ACHN (cell line): Measurements from ENCODE around the gene CCDC134.

ENCODE experiments used
- DNase-seq: peaks from one replicate; pipeline ENCODE4 v3.0.0-alpha.2; 2015
- in situ Hi-C: cut with HindIII; loops from 2 replicates; pipeline ENCODE4 v1.10.0; 2017; ENCODE audit warnings: low sequenced_read_pairs, low pct_ligation_motif_present, low pct_unique_long_range_greater_than_20kb

The CCDC134 gene

DNA sequence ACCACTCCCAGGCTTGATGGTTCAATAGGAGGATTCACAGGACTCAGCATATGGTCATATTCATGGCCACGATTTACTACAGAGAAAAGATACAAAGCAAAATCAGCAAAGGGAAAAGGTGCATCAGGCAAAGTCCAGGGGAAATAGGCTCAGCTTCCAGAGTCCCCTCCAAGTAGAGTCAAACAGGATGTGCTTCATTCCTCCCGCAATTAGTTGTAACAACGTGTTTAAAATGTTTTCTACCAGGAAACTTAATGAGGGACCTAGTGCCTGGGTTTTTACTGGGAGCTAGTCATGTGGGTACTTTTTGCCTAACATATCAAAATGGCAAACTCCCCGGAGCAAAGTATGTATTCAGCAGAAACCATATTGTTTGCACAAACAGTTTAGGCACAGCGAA lies 17.5 kb downstream of the CCDC134 start:
- in situ Hi-C loops, result no loop called here
- no peak for DNase-seq

DNA sequence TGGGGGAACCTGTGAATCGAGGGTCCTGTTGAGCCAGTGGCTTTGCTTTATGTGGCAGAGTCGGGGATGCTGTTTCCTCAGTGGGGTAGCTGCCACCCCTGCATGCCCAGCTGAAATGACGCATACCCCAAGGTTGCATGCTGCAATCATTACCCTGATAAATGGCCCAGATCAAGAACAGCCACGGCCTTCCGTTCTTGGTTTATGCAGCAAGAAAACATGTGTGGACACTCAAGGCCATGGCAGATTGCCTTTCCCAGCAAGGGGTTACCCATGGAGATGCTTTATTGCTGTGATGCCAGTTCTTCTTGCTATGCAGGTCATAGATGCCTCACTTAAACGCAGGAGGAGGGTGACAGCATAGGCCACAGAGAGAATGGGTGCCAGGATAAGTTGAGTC lies 18.1 kb downstream of the CCDC134 start:
- in situ Hi-C loops, result no loop called here
- no peak for DNase-seq

DNA sequence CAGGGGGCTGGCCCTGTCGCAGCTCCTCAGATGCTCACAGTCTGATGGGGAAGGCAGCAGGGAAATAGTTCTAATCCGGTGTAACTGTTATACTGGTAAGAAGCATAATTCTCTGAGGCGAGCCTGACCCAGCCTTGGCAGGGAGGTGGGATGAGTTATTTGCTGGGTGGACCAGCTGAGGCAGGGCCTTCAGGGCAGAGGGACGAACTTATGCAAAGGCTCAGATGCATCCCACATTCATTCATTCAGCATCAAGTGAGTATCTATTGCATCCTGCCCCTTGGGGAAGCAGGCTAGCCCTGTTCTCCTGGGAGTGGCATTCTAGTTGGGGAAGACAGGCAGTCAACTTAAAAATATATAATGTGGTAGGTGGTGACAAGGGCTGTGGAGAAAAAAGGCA lies 18.8 kb downstream of the CCDC134 start:
- in situ Hi-C loops, result no loop called here
- DNase-seq, result no peak

DNA sequence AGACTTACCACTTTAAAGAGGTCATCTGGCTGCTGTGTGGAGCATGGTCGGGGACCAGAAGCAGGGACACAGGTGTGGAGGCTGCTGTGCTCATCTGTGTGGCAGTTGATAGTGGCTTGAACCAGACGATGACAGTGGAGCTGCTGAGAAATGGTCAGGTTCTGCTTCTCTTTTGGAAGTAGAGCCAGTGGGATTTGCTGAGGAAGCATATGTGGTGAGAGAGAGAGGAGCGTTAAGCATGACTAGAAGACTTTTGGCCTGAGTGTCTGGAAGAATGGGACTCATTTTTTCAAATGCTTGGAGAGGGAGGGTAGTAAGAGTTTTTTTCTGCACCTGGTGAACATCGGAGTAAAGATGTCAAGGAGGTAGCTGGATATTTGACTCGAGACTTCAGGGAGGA lies 20.0 kb downstream of the CCDC134 start:
- in situ Hi-C loops, result no loop called here
- no peak for DNase-seq

DNA sequence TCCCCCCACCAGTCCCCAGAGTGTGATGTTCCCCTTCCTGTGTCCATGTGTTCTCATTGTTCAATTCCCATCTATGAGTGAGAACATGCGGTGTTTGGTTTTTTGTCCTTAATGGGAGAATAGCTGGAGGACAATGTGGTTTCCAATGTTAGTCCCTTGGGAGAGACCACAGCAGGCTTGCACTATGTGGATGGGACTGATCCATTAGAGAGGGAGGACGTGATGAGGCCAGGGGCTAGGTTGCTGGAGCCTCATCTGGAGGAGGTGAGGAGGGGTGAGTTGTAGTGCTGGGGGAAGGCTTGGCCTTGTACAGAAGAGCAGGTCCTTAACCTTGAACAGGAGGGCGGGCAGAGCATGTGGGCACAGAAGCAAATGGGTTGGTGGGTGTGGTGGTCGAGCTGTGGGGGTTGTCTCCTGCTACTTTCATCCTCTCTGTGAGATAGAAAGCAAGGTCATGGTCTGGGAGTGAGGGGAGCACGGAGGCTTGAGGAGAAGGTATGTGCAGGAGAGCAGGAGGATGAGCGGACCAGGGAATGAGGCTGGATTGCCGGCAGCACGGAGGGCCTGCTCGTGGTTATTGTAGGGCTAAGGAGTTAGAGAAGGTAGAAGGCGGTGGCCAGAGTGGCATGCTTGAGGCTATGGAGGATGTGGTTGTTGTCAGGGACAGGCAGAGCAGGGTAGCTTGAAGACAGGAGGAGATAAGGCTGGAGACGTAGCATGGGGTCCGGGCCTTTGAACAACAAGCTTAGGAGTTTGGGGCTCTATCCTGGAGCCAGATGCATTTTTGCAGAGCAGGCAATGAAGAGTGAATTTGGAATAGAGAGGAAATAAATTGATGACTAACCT lies 21.2 kb downstream of the CCDC134 start:
- in situ Hi-C loops, result no loop called here
- DNase-seq, result no peak

DNA sequence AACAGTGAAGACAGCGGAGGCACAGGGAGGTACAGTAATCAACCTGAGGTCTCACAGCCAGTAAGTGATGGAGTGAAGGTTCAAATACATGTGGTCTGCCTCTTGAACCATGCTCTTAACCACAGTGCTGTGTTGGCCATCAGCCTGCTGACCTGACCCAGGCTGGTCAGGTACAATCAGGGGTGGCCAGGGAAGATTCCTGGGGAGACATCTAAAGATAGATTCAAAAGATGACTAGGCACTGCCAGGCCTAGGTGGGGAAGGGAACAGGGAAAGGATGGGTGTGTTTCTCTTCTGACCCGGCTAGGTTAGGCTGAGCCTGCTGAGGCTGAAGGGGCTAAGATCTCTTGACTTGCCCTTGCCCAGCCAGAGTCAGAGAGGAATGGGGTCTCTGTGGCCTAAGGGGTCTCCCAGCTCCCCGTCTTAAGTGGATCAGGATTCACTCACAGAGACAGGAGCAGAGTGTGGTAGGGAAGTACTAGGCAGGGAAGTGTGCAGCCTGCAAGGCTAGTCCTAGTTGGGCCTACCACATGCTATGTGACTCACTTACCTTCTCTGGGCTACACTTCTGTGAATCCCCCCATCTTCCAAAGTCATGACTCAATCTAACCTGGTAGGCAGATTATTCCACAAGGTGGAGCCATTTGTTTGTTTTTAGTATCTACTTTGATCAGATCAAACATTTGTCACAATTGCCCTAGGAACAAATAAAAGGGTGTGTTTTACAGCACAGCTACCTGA lies 22.0 kb downstream of the CCDC134 start:
- in situ Hi-C loops, result no loop called here
- peak; percentile 70 for DNase-seq

DNA sequence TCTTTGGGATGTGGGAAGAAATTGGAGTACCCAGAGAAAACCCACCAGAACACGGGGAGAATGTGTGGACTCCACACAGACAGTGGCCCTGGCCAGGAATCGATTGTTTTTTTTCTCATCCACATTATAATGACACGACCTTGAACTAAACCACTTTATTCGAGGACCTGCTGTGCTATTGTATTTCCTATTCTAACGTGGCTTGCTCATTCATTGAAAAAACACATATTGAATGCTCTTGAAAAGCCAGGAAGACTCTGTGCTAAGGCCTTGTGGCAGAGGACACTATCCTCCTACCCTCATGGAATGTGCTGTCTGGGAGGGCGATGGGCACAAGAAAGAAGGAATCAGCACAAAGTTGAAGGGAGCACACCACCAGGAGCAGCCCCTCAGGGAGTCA lies 23.3 kb downstream of the CCDC134 start:
- in situ Hi-C loops, result no loop called here
- DNase-seq, result no peak

DNA sequence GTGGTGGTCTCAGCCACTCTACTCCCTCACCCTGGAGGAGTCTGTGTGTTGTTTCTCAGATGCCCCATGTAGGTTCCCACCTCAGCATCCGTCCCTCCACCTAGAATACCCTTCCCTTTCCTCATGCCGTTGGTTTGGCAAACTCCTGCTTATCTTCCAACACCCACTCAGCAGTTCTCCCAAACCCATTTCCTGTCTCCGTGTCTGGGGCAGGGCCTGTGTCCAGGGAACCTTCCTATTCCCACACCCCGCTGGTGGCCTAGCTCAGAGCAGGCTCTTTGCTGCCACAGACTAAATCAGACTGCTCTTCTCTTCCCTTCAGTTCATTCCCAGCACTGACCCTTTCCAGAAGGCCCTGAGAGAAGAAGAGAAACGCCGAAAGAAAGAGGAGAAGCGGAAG lies 24.9 kb downstream of the CCDC134 start:
- in situ Hi-C loops, result no loop called here
- DNase-seq, result no peak

DNA sequence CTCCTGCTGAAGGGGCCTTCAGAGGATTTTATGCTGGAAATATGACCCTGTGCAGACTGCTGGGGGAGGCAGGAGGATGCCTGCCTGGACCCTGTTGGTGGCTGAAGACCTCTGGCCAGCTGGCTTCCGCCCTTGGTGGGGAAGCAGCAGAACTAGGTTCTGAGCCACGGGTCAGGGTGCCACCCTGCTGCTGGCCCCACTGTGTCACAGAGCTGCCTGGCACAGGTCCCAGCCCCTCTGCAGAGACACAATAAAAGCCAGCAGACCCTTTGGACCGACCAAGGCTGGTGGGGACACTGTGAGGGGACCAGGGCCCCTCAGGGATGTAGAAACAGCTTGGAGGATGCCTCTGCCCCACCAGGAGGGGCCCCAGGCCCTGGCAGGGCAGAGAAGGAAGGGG lies 25.5 kb downstream of the CCDC134 start:
- DNase-seq, result no peak
- in situ Hi-C loops, result no loop called here

DNA sequence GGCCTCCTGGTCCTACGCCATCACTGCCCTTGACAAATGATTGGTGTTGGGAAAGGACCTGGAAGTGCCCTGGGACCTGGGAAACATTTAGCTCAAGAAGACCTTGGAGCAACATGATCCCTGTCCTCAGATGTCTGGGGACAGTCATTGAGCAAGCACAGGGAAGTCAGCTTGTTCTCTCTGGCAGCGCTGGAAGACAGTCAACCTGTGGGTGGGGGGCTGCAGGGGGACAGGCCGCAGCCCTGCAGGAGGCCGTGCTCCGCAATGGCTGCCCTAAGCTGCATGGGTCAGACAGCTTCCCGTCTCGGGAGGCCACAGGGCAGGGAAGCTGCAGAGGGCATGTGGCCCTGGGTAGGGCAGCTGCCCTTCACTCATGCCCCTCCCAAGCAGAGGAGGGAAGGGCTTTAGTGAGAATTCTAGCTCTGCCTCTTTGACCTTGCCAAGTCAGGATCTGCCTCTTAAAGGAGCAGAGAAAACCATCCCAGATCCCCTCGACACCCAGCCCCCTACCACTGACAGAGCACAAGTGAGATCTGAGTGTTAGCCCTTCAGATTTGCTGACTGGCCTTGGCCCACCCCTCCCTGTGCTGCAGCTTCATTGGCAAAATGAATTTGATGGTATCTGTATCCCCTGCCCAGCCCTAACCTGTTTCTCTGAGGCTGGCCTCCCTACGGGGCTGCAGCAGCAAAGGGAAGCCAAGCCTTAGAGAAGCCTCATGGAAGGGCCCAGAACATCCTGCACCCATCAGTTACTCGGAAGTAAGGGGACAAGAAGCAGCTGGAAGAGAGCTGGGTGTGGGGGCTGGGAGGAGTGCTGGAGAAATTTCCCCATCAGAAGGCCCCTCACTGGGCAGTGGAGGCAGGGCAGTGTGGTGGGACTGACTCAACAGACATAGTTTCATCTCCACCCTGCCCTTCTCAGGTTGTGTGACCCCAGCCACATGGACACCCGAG lies 26.2 kb downstream of the CCDC134 start:
- no peak for DNase-seq
- in situ Hi-C loops, result no loop called here

DNA sequence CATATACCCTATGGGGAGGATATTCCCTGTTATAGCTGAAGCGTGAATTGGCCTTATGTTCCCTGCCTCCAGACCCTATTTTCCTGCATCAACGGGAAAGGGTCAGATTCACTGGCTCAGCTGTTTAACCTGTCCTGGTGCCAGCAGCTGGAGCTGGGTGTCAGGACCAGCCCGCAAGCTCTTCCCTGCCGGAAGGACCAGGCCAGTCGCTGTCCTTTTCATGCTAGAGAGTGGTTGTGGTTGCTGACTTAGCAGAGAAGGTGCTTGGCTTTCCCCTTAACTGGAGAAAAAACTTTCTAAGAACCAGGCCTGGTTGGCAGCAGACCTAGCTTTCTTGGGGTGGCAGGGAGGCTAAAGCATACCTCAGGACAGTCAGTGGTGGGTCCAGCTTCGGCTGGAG lies 27.2 kb downstream of the CCDC134 start:
- no peak for DNase-seq
- in situ Hi-C loops, result no loop called here

DNA sequence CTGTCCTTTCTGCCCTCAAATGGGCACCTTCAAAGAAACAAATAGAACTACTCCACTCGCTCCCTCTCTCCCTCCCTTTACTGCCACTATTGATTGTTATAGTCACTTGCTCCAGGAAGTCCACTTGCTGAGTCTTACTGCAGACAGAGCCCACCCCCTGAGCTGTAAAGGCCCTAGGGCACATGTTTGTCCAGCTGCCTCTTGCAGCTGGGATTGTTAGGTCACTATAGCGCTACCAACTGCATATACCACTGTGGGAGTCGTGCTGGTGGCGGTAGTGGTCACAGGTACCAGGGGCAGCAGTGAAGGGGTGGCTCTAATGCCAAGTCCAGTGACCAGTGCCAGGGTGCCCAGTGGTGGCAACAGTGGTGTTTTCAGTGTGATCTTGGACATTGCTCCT lies 28.0 kb downstream of the CCDC134 start:
- in situ Hi-C loops, result no loop called here
- no peak for DNase-seq

DNA sequence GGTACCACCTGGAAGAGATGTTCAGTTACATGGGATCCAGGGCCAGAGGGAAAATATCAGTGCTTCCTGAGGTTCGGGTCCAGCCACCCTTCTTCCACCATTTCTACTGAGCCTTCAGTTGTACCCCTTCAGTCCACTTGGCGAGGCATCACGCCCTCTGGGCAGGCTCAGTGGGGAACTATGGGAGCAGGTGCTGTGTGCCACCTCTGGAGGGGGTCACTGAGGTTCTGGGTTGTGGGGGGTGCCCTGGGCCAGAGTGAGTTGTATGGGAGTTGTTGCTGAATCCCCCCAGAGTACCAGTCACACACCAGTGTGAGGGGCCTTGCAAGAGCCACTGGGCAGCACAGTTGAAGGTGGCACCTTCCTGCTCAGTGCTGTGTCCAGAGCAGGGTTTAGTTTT lies 29.7 kb downstream of the CCDC134 start:
- peak; percentile 22 for DNase-seq
- in situ Hi-C loops, result no loop called here

DNA sequence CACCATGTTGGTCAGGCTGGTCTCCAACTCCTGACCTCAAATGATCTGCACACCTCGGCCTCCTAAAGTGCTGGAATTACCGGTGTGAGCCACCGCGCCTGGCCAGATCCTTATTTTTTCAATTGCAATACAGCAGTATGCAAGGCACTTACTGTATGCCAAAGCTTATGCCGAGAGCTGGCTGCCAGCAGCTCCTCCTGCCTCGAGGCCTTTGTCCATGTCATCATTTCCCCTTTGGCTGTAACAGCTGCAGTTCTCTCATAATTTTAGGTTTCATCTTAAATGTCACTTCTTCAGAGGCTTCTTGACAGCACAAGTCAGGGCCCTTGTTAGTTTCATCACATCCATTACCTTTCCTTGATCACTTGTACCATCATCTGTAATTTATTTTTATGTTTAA lies 30.9 kb downstream of the CCDC134 start:
- DNase-seq, result no peak
- in situ Hi-C loops, result no loop called here

DNA sequence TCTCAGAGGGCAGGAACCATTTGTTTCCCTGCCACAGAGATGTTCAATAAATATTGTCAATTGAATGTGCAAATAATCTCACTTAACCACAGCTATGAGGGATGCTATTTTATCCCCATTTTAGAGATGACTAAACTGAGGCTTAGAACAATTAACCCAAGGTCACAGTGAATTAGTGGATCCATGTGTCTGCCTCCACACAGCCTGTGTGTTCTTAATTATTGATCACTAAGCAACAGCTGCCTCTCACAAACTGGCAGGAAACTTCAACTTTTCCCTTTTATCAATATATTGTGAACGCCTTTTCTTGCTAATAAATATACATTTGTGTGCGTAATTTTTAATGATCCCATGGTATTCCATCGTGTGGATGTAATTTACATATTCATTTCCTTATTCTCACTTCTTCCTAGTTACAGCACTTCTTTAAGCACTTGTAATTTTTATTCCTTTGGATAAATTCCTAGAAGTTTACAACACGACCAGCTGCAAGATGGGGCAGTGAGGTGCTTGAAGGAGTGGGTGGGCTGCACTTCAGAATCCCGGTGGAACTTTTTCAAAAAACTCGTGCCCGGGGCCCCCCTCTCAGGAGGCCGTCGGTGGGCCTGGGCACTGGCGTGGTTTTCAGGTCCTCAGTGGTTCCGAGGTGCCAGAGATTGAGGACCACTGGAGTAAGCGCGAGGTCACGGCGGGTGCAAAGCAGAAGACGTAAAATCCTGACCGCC lies 31.5 kb downstream of the CCDC134 start:
- DNase-seq, result peak; percentile 23
- in situ Hi-C loops, result no loop called here

DNA sequence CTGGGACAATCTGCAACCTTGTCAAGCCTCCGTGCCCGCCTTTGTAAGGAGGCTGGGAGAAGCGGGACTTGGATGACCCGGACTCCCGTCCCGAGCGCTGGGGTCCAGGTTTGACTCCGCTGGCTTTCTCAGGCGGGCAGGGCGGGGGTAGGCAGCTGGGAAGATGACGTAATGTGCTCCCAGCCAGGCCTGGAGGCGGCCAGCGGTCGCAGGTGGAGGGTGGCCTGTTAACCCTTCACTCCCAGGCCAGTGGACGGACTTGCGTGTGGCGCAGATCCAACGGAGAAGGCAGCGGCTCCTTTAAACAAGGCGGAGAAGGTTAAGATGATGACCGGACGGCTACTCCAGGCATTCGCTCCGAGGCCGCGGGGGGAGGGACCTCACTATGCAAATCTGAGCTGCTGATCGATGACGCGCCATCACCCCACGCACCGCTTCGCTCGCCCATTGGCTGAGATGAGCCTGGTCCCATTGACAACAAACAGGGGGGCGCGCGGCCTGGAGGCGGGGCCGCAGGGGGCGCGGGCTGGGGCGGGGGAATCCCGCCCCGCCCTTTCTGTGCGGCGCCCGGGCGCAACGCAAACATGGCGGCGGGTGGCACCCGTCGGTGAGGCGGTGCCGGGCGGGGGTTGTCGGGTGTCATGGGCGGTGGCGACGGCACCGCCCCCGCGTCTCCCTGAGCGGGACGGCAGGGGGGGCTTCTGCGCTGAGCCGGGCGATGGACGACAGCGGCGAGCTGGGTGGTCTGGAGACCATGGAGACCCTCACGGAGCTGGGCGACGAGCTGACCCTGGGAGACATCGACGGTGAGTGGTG lies 32.3 kb downstream of the CCDC134 start, which contains the start of gene SREBF2:
Gene SREBF2, plus strand, starts transcription at position 553 of the 816 bp plus-strand sequence. Its CDS starts 166 bp downstream, at position 719.
- peak; percentile 99 for DNase-seq
- in situ Hi-C loops, result no loop called here

DNA sequence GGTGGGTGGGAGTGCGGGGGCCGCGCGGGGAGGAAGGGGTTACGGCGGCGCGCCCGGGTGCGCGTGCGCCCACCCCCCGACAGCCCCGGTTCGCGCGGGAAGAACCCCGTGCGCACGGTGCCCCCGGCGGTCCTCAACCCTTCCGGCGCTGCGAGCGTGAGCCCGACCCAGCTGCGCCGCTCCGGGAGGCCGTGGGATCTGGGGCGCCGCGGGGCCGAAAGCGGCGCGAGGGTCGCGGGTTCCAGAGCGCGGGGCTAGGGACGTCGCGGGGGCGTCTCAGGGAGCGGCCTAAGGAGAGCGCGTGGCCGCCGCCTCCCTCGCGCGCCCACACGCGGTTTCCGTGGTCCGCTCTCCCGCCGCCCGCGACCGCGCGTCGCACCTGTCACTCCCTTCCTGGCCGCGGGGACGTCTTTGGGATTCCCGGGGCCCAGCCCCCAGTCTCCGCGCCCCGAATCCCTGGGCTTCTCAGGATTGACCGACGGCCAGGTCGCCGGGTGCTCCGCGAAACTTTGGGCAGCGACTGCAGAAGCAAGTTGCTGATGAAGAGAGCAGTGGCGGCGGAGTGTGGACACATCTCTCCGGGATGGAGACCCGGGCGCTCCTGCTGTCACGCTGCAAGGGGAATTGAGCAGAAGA lies 33.0 kb downstream of the CCDC134 start:
- peak; percentile 28 for DNase-seq
- in situ Hi-C loops, result no loop called here
